Right lobe of liver (tissue), 4 donors: ENCODE results near the gene IQCH.

Experiments used
- CTCF ChIP-seq, 4 donors: fragments of 200-600 bp in 3 of 4; fragments of 450-650 bp in 1 of 4; IDR thresholded peaks; one replicate each; pipeline versions ENCODE4 v1.5.1 to v1.8.0; 2016 to 2022; ENCODE audit warnings: antibody characterized with exemption in 4 of 4, mild to moderate bottlenecking in 2 of 4
- POLR2A ChIP-seq: fragments of 450-650 bp; IDR thresholded peaks from one replicate; pipeline ENCODE4 v1.6.1; 2017; ENCODE audit warnings: antibody characterized with exemption, mild to moderate bottlenecking
- donor health status: DM: no; HTN: no; CAD: no.
- donor health status: DM: no; HTN: no; CAD: no.
- donor health status: DM: no; HTN: yes; CAD: no.

GRCh38 chr15:67335026-67335425 is 80.4 kb downstream of the IQCH start:
- no peak for TF ChIP-seq CTCF (IDR thresholded peaks at IDR 0.05)
- no peak for TF ChIP-seq POLR2A
